ENCODE measurements around the gene PHLPP1. TPM values are rescaled to one million over a fixed set of nuclear protein-coding genes. Genes with fewer than 3 reads are reported as not detected.

The PHLPP1 gene
- total and polyA plus RNA-seq, 2 experiments from 2014 or later: 15.7 to 73.6 TPM

DNA sequence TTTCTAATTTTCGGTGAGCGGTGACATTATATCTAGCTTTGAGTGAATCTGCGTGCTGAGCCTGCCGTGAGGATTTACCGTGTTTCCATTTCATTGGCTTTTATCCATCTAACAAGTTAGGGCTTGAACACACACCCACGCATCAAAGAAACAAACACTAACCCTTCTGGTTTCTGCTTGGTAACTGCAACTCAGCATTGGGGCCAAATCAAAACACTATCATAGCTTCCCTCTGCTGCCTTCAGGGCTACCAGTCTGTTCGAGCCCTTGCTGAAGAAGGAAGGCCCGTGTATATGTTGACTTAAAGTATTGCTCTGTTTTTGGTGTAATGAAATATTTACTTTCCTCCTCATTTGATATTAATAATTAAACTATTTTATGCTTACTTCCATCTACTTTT, 227.2 kb downstream of the PHLPP1 start:
- no peaks in the 10 kb centered on the region for H3K9me2 ChIP-seq (ENCODE audit: insufficient read depth)
- TF ChIP-seq POLR2AphosphoS5 (IDR thresholded peaks at IDR 0.05; ENCODE audit: low read depth): no peak
- no peak for TF ChIP-seq ZNF331 (CRISPR knock-in tag; IDR thresholded peaks at IDR 0.05; ENCODE audit: low read depth)
- no peak for TF ChIP-seq JUNB (IDR thresholded peaks at IDR 0.05; ENCODE audit: unreplicated experiment)
- no peak for TF ChIP-seq NANOG (IDR thresholded peaks at IDR 0.05; ENCODE audit: borderline replicate concordance)
- no peak for TF ChIP-seq EZH2 (IDR thresholded peaks at IDR 0.05; ENCODE audit: low read depth, unreplicated experiment)
- TF ChIP-seq, protein P1, sequence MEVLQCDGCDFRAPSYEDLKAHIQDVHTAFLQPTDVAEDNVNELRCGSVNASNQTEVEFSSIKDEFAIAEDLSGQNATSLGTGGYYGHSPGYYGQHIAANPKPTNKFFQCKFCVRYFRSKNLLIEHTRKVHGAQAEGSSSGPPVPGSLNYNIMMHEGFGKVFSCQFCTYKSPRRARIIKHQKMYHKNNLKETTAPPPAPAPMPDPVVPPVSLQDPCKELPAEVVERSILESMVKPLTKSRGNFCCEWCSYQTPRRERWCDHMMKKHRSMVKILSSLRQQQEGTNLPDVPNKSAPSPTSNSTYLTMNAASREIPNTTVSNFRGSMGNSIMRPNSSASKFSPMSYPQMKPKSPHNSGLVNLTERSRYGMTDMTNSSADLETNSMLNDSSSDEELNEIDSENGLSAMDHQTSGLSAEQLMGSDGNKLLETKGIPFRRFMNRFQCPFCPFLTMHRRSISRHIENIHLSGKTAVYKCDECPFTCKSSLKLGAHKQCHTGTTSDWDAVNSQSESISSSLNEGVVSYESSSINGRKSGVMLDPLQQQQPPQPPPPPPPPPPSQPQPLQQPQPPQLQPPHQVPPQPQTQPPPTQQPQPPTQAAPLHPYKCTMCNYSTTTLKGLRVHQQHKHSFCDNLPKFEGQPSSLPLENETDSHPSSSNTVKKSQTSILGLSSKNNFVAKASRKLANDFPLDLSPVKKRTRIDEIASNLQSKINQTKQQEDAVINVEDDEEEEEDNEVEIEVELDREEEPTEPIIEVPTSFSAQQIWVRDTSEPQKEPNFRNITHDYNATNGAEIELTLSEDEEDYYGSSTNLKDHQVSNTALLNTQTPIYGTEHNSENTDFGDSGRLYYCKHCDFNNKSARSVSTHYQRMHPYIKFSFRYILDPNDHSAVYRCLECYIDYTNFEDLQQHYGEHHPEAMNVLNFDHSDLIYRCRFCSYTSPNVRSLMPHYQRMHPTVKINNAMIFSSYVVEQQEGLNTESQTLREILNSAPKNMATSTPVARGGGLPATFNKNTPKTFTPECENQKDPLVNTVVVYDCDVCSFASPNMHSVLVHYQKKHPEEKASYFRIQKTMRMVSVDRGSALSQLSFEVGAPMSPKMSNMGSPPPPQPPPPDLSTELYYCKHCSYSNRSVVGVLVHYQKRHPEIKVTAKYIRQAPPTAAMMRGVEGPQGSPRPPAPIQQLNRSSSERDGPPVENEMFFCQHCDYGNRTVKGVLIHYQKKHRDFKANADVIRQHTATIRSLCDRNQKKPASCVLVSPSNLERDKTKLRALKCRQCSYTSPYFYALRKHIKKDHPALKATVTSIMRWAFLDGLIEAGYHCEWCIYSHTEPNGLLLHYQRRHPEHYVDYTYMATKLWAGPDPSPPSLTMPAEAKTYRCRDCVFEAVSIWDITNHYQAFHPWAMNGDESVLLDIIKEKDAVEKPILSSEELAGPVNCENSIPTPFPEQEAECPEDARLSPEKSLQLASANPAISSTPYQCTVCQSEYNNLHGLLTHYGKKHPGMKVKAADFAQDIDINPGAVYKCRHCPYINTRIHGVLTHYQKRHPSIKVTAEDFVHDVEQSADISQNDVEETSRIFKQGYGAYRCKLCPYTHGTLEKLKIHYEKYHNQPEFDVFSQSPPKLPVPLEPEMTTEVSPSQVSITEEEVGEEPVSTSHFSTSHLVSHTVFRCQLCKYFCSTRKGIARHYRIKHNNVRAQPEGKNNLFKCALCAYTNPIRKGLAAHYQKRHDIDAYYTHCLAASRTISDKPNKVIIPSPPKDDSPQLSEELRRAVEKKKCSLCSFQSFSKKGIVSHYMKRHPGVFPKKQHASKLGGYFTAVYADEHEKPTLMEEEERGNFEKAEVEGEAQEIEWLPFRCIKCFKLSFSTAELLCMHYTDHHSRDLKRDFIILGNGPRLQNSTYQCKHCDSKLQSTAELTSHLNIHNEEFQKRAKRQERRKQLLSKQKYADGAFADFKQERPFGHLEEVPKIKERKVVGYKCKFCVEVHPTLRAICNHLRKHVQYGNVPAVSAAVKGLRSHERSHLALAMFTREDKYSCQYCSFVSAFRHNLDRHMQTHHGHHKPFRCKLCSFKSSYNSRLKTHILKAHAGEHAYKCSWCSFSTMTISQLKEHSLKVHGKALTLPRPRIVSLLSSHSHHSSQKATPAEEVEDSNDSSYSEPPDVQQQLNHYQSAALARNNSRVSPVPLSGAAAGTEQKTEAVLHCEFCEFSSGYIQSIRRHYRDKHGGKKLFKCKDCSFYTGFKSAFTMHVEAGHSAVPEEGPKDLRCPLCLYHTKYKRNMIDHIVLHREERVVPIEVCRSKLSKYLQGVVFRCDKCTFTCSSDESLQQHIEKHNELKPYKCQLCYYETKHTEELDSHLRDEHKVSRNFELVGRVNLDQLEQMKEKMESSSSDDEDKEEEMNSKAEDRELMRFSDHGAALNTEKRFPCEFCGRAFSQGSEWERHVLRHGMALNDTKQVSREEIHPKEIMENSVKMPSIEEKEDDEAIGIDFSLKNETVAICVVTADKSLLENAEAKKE (CRISPR knock-in tag; IDR thresholded peaks at IDR 0.05): no peak
- no peak for TF ChIP-seq CREB1 (CRISPR knock-in tag; IDR thresholded peaks at IDR 0.05; ENCODE audit: low read depth)
- TF ChIP-seq, protein P2, sequence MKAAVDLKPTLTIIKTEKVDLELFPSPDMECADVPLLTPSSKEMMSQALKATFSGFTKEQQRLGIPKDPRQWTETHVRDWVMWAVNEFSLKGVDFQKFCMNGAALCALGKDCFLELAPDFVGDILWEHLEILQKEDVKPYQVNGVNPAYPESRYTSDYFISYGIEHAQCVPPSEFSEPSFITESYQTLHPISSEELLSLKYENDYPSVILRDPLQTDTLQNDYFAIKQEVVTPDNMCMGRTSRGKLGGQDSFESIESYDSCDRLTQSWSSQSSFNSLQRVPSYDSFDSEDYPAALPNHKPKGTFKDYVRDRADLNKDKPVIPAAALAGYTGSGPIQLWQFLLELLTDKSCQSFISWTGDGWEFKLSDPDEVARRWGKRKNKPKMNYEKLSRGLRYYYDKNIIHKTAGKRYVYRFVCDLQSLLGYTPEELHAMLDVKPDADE (IDR thresholded peaks at IDR 0.05): no peak
- no peak for TF ChIP-seq ZNF114 (CRISPR knock-in tag; IDR thresholded peaks at IDR 0.05)
- no peak for TF ChIP-seq EZH2phosphoT487 (IDR thresholded peaks at IDR 0.05; ENCODE audit: unreplicated experiment)
- TF ChIP-seq, protein P3, sequence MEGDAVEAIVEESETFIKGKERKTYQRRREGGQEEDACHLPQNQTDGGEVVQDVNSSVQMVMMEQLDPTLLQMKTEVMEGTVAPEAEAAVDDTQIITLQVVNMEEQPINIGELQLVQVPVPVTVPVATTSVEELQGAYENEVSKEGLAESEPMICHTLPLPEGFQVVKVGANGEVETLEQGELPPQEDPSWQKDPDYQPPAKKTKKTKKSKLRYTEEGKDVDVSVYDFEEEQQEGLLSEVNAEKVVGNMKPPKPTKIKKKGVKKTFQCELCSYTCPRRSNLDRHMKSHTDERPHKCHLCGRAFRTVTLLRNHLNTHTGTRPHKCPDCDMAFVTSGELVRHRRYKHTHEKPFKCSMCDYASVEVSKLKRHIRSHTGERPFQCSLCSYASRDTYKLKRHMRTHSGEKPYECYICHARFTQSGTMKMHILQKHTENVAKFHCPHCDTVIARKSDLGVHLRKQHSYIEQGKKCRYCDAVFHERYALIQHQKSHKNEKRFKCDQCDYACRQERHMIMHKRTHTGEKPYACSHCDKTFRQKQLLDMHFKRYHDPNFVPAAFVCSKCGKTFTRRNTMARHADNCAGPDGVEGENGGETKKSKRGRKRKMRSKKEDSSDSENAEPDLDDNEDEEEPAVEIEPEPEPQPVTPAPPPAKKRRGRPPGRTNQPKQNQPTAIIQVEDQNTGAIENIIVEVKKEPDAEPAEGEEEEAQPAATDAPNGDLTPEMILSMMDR (conservative IDR thresholded peaks at IDR 0.05; ENCODE audit: low read depth in 2 of 2): no peak
- TF ChIP-seq, protein P4, sequence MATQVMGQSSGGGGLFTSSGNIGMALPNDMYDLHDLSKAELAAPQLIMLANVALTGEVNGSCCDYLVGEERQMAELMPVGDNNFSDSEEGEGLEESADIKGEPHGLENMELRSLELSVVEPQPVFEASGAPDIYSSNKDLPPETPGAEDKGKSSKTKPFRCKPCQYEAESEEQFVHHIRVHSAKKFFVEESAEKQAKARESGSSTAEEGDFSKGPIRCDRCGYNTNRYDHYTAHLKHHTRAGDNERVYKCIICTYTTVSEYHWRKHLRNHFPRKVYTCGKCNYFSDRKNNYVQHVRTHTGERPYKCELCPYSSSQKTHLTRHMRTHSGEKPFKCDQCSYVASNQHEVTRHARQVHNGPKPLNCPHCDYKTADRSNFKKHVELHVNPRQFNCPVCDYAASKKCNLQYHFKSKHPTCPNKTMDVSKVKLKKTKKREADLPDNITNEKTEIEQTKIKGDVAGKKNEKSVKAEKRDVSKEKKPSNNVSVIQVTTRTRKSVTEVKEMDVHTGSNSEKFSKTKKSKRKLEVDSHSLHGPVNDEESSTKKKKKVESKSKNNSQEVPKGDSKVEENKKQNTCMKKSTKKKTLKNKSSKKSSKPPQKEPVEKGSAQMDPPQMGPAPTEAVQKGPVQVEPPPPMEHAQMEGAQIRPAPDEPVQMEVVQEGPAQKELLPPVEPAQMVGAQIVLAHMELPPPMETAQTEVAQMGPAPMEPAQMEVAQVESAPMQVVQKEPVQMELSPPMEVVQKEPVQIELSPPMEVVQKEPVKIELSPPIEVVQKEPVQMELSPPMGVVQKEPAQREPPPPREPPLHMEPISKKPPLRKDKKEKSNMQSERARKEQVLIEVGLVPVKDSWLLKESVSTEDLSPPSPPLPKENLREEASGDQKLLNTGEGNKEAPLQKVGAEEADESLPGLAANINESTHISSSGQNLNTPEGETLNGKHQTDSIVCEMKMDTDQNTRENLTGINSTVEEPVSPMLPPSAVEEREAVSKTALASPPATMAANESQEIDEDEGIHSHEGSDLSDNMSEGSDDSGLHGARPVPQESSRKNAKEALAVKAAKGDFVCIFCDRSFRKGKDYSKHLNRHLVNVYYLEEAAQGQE (IDR thresholded peaks at IDR 0.05; ENCODE audit: unreplicated experiment): no peak
- no peak for TF ChIP-seq STAT1 (IDR thresholded peaks at IDR 0.05; ENCODE audit: unreplicated experiment)
- Mint-ChIP-seq H3K4me1 (peaks cover 4% of the 10 kb centered on the region; the same call in 2 of the 3 replicates), H3K27ac (no peak overlapping the region), H3K27me3 (ENCODE audit: insufficient read depth, low read depth, poor library complexity) (peaks cover 2% of the 10 kb centered on the region), H3K36me3 (ENCODE audit: low read depth) (peaks cover 61% of the 10 kb centered on the region), H3K4me3 (no peak overlapping the region), H3K9me3 (no peaks in the 10 kb centered on the region)
- H3F3A ChIP-seq (replicated peaks; ENCODE audit: low read depth): no peaks in the 10 kb centered on the region
- no peak overlapping the region for H3K4me2 ChIP-seq
- ATAC-seq (no peak), DNase-seq (ENCODE audit: low spot score) (no peak)
- no peak overlapping the region for H2AFZ ChIP-seq
- no peaks in the 10 kb centered on the region for H4K20me1 ChIP-seq (replicated peaks; ENCODE audit: insufficient read depth)
- no peaks in the 10 kb centered on the region for H3K79me2 ChIP-seq (replicated peaks; ENCODE audit: insufficient read depth)
- no peak overlapping the region for H3K4me3 ChIP-seq
- no peaks in the 10 kb centered on the region for H3K27me3 ChIP-seq (ENCODE audit: insufficient read depth)
- peaks cover 4% of the 10 kb centered on the region; the same call in 1 of the 2 replicates for H3K4me1 ChIP-seq (ENCODE audit: insufficient read depth)
- H3K36me3 ChIP-seq (ENCODE audit: insufficient read depth): peaks cover 17% of the 10 kb centered on the region
- no peak overlapping the region for H3K27ac ChIP-seq (ENCODE audit: low read depth)
